Measurements from ENCODE around the gene UBE2J2.

Gene UBE2J2

DNA sequence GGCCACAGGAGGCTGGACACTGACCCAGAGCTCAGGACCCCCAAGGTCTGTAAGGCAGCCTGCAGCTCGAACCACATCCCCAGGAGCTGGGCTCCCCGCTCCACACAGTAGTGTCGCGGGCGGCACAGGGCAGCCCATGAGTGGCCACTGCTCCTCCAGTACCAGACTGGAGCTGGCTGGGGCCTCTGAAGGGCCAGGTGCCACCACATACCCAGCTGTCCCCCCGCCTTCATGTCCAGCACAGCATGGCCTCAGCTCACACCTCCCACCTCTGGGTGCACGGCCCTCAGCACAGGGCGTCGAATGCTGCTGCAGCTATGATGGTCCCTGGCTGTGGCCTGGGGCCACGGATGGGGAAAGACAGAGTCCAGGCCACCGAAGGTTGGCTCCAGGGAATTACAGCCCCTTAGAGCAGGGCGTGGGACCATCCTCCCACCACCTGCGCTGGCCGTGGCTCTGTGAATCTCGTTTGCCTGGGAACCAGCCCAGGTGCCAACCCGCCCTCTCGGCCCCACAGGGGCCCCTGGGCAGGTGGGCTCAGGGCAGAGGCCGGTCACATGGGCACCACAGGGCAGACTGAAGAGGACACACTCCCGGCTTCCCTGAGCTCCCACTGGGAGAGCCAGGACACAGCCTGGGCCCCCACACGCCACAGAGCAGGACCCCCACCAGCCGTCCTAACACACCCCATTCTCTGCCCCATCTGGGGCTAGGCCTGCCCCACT is 57.6 kb downstream of the UBE2J2 start:
- DNase-seq (no peak), ATAC-seq (no peak)
- Mint-ChIP-seq H3K4me1 (peaks cover 70% of the 10 kb centered on the region), H3K27ac (peak overlapping the region in 1 of 2 donors; percentile 16), H3K27me3 (no peaks in the 10 kb centered on the region), H3K9me3 (no peaks in the 10 kb centered on the region), H3K4me3 (peak overlapping the region in 1 of 2 donors; percentile 50)

DNA sequence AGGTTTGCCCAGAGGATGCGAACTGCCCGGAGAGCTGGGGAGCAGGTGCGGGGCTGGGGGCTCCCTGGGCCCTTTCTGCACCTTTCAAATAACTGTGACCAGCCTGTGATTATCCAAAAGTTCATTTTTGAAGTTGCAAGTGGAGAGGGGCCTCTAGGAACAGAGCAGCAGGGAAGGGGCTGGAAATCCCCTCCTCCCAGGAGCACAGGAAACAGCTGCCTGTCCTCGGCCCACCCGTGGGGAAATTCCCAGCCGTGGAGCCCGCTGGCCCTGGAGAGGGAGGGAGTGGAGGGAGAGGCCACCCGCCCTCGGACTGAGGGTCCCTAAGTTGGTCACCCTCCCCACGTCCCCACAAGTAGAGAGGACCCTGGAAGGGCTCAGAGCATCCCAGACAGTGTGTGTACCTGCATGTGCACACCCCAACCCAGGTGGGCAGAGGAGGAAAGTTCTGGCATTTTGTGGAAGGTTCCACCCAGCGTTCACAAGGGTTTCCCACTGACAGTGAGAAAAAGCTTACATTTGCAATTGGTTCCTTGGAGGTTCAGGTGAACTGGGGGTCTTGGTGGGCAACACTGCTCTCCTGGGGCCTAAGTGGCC is 58.5 kb downstream of the UBE2J2 start:
- H3K27ac Mint-ChIP-seq = peak overlapping the region in 1 of 2 donors; percentile 19
- H3K27me3 Mint-ChIP-seq = no peaks in the 10 kb centered on the region
- H3K9me3 Mint-ChIP-seq = no peaks in the 10 kb centered on the region
- ATAC-seq = no peak
- H3K4me1 Mint-ChIP-seq = peaks cover 78% of the 10 kb centered on the region
- peak overlapping the region; percentile 79 to 88 for H3K4me3 Mint-ChIP-seq
- DNase-seq = no peak

DNA sequence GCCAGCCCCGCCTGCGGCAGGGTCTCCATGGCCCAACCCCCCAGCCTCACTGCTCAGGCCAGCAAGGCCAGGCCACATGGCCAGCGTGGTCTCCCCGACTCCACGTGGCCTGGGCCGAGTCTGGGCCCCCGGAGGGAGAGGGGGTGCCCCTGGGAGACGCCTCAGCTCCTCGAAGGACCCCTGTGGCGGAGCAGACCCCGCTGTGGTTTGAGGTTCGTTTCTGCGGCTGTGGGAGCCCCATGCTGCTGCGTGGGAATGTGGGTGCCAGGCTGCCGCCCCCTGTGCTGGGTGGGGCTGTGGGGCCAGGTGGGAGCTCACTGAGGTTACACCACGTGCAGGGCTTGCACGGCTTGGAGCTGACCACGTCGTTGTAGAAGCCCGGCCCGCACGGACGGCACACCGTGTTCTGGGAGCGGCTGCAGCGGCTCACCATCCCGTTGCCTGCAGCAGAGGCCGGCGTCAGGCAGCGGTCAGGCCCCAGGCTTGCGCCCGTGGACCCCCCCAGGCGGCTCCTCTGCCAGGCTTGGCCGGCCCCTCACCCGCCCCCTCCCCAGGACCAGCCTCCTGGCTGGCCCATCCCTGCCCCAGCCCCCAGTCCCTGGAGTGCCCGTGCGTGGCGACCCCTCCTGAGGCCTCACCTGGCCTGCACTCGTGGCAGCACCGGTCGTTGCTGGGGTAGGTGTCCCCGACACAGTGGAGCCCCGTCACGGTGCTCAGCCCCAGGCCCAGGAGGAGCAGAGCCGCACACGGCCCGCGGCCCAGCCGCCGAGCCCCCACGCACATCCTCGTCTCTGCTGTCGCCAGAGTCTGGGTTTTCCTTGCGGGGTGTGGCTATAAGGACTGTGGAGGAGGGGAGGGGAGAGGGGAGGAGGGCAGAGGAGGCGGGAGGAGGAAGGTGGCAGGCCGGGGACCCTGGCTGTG is 60.0 kb downstream of the UBE2J2 start, which contains the start of gene TNFRSF4:
Gene TNFRSF4 (minus strand): TSS at position 809 of the 921 bp plus-strand sequence. CDS start 26 bp downstream, at position 783.
- Mint-ChIP-seq H3K9me3 (no peaks in the 10 kb centered on the region), H3K4me3 (peak within 1 kb of the TSS; percentile 79 to 88), H3K4me1 (peaks cover 82% of the 10 kb centered on the region), H3K27me3 (no peaks in the 10 kb centered on the region), H3K27ac (peak within 1 kb of the TSS; percentile 63 to 74)
- ATAC-seq (peak; percentile 34), DNase-seq (peak in 1 of 2 donors; percentile 62)

DNA sequence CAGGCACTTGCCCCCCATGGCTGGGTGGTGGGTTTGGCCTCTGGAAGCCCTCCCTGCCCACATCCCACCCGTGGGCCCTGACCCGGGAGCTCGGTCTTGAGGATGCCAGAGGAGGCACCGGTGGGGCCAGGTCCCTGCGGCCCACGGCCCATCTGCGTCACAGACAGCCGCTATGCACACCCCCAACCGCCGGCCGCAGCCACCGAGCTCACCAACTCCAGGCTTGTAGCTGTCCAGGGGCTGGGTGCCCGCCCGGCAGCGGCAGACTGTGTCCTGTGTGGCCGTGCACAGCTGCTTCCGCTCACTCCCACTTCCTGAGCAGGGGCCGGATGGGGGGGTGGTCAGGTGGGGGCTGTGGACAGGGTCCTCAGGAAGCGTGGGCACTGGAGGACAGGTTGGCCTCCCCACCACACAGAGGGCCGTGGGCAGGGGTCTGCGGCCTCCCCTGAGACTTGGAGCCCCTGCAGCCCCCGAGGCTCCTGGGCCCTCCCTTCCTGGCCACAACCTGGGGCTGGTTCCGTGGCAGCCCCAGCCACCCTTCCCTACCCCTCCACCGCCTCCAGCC is 60.8 kb downstream of the UBE2J2 start:
- H3K4me1 Mint-ChIP-seq = peaks cover 82% of the 10 kb centered on the region
- no peak overlapping the region for H3K27ac Mint-ChIP-seq
- H3K27me3 Mint-ChIP-seq = no peaks in the 10 kb centered on the region

DNA sequence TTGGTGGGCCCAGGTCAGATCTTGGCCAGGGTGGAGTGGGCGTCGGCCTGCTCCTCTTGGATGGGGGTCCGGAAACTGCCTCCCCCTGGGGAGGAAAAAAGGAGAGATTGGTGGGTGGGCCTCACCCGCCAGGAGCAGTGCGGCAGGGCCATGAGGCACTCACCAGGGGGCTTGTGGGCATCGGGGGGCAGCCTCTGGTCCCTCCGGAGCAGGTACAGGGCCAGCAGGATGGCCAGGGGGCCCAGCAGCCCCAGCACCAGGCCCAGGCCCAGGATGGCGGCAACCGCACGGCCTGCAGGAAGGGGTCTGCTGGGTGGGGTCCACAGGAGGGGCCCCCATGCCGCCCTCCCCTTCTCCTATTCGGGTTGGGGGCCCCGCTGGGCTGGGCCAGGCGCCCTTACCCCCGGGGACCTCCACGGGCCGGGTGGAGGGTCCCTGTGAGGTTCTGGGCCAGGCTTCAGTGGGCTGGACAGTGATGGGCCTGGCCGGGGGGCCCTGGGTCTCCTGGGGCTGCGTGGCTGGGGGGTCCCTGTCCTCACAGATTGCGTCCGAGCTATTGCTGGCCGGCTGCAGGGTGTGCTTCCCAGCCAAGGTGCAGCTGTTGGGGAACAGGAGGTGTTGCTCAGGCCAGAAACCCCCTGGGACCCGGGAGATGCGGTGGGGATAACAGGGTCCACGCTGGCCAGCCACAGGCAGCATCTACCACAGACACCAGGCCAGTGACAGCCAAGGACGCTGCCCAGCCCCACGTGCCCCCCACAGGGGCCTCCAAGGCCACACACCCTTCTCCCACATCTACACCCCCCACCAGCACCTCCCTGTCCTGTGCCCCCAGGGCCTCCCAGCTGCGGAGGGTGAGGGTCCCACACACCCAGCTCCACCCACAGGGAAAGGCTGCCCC is 61.9 kb downstream of the UBE2J2 start:
- peak overlapping the region; percentile 80 to 82 for H3K4me3 Mint-ChIP-seq
- H3K4me1 Mint-ChIP-seq = peaks cover 81% of the 10 kb centered on the region
- no peak for DNase-seq
- H3K27ac Mint-ChIP-seq = peak overlapping the region; percentile 19 to 71
- H3K27me3 Mint-ChIP-seq = no peaks in the 10 kb centered on the region
- ATAC-seq = no peak
- H3K9me3 Mint-ChIP-seq = no peaks in the 10 kb centered on the region

More for the DNA sequence above, 60.8 kb downstream of the UBE2J2 start:
- ATAC-seq (peak; percentile 35), DNase-seq (peak in 1 of 2 donors; percentile 76)
- H3K4me3 Mint-ChIP-seq = peak overlapping the region; percentile 79 to 82
- no peaks in the 10 kb centered on the region for H3K9me3 Mint-ChIP-seq

DNA sequence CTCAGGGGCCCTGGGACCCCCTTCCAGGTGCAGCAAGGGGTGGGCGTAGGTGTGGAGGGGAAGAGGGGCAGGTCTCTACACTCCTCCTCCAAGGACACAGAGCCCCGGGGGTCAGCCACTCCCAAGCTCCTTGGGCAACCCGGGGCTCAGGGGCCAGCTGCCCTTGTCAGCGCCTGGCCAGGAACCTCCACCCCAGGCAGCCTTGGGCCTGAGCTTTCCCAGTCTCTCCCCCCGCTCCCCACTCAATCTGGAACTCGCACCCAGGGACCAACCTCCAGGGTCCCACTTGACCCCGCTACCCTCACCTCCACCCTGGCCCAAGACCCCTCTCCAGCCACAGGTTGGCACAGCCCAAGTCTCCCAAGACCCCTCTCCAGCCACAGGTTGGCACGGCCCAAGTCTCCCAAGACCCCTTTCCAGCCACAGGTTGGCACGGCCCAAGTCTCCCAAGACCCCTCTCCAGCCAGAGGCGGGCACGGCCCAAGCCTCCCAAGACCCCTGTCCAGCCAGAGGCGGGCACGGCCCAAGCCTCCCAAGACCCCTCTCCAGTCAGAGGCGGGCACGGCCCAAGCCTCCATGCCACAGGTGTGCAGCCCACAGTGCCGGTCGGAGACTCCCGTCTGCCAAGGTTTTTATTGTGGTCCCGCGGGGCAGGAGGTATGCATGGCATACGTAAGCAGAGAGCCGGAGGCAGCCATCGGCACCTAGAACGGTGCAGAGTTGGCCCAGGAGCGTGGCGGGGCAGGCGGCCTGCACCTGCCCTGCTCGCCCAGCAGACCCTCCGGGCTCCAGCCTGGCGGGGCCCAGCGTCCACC is 62.7 kb downstream of the UBE2J2 start:
- Mint-ChIP-seq H3K9me3 (no peaks in the 10 kb centered on the region), H3K4me1 (peaks cover 76% of the 10 kb centered on the region), H3K4me3 (peak overlapping the region; percentile 62 to 67), H3K27me3 (no peaks in the 10 kb centered on the region), H3K27ac (peak overlapping the region in 1 of 2 donors; percentile 76)
- no peak for ATAC-seq
- DNase-seq = no peak

DNA sequence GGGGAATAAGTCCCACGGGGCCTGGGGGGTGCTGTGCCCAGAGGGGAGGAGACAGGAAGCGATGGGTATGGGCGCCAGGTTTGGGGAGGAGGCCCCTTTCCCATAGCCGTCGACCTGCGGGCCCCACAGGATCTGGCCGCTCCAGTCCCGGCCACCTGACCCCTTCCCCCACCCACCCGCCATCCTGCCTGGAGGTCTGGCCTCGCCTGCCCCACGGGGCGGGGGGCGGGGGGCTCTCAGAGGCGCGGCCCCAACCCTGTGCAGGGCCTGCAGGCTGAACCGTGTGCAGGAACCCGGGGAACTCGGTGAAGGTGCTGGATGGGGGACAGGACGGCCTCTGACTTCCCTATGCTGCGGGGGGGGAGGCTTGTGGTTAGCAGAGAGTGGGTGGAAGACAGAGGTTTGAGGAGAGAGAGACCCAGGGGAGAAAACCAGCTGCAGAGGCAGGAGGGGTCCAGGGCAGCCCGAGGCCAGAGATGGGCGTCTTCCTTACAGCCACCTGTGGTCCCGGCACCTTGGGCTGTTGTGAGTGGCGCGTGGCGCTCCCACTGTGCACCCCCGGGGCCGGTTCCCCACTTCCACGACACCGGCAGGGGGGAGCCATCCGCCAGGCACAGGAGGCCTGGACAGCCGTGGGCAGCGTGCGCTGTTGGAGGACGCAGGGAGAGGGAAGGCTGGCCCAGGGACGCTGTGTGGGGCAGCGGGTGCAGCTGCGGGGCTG is 64.8 kb downstream of the UBE2J2 start:
- no peaks in the 10 kb centered on the region for H3K27me3 Mint-ChIP-seq
- no peaks in the 10 kb centered on the region for H3K9me3 Mint-ChIP-seq
- H3K4me1 Mint-ChIP-seq = peaks cover 76% of the 10 kb centered on the region
- DNase-seq = peak; percentile 58 to 73
- H3K4me3 Mint-ChIP-seq = peak overlapping the region; percentile 93 to 98
- H3K27ac Mint-ChIP-seq = peak overlapping the region; percentile 95
- ATAC-seq = peak; percentile 35

DNA sequence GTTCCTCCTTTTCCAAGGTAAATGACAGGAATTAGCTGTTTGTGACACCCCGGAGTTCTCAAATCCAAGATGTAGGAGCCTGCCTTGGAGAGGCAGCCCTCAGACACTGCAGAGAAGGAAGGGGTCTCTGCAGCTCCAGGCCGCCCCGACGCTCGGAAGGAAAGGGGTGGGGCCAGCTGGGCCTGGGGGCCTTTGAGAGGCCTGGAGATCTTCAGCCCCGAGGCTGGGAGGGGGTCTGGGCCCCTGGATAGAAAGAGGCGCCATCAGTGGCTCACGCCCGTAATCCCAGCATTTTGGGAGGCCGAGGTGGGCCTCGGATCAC is 66.1 kb downstream of the UBE2J2 start:
- Mint-ChIP-seq H3K4me1 (peaks cover 79% of the 10 kb centered on the region), H3K27ac (peak overlapping the region; percentile 95), H3K27me3 (no peaks in the 10 kb centered on the region), H3K4me3 (peak overlapping the region; percentile 93 to 98), H3K9me3 (no peaks in the 10 kb centered on the region)
- no peak for ATAC-seq
- DNase-seq = no peak

DNA sequence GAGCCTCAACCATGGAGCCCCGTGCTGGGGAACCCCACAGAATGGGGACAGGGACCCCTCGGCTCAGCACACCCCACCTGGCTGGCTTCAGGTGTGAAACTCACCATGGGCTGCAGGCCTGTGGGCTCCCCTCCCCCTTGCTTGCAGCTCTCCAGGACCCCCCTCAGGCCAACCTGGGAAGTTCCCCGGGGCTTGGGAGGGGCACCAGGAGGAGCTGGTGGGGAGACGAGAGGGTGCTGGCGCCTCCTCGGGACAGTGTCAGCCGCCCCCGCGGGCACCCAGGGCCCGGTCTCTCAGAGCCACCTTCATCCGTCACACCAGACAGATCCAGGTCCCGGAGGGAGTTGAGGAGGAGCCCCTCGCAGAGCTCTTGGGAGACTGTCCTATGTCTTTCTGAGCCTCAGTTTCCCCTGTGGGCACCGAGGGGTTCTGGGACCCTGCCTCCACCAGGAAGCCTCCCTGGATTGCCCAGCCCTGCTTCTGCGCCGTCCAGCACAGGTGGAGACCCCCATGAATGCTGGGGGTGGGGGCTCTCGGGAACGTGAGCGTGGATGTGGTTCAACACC is 66.6 kb downstream of the UBE2J2 start:
- DNase-seq = peak; percentile 34 to 58
- peaks cover 74% of the 10 kb centered on the region for H3K4me1 Mint-ChIP-seq
- no peaks in the 10 kb centered on the region for H3K9me3 Mint-ChIP-seq
- H3K4me3 Mint-ChIP-seq = peak overlapping the region; percentile 93 to 98
- H3K27me3 Mint-ChIP-seq = no peaks in the 10 kb centered on the region
- ATAC-seq = peak; percentile 18
- peak overlapping the region; percentile 67 to 87 for H3K27ac Mint-ChIP-seq

DNA sequence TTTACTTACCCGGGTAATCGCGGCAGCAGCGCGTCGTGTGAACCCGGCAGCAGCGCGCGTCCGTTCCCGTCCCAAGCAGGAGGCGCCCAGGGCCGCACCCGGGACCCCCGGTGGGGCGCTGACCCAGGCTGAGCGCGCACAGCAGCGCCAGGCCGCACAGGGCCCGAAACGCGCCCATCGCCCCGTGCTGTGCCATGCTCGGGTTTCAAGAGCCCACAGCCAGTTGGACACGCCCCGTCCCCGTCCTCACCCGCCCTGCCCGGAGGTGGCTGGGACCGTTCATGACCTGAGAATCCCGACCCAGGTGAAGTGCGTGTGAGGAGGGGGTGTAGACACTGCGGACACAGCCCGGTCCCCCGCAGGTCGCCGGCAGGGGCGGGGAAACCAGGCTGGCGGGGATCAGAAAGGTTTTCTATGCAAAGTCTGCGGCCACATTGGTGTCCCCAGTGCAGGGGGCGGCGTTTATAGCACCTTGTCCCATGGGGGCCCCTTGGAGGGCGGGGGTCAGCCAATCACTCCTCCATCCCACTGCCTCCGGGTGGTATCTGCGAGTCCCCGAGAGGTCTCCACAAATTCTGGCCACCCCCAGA is 67.2 kb downstream of the UBE2J2 start, which contains the start of gene TNFRSF18:
Gene TNFRSF18 (minus strand): TSS at position 217 of the 590 bp plus-strand sequence. CDS start 21 bp downstream, at position 196.
- ATAC-seq (peak; percentile 38), DNase-seq (peak; percentile 54 to 74)
- Mint-ChIP-seq H3K27ac (peak within 1 kb of the TSS; percentile 67 to 87), H3K9me3 (no peaks in the 10 kb centered on the region), H3K27me3 (no peaks in the 10 kb centered on the region), H3K4me3 (peak within 1 kb of the TSS; percentile 93 to 98), H3K4me1 (peaks cover 72% of the 10 kb centered on the region)

DNA sequence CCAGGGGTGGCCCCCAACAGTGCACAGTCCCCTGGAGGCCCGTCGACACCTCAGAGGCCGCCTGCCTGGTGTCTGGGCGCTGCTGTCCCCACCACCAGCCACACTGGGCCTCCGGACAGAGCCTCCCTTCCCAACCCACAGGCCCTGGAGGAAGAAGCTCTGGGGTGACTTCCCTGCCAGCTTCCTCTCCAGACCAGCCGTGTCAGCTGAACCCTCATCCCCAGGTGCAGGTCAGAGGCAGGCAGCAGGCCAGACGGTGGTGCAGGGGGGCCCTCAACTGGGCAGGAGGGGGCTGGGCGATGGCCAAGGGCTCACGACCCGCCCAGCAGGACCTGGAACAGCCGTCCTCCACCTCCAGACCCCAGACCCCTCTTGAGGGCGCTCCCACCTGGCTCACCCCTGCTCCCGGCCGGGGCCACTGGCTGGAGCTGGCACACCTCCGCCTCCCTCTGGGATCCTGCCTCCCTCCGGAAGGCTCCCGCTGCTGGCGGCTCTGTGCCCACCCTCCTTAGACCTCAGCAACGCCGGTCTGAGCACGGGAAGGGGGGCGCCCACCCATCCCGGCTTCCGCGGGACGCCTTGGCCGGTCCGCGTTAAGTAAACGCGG is 67.8 kb downstream of the UBE2J2 start:
- peak overlapping the region; percentile 52 to 54 for H3K27ac Mint-ChIP-seq
- H3K27me3 Mint-ChIP-seq = no peaks in the 10 kb centered on the region
- no peaks in the 10 kb centered on the region for H3K9me3 Mint-ChIP-seq
- no peak for ATAC-seq
- no peak for DNase-seq
- peak overlapping the region; percentile 93 to 98 for H3K4me3 Mint-ChIP-seq
- peaks cover 66% of the 10 kb centered on the region for H3K4me1 Mint-ChIP-seq

DNA sequence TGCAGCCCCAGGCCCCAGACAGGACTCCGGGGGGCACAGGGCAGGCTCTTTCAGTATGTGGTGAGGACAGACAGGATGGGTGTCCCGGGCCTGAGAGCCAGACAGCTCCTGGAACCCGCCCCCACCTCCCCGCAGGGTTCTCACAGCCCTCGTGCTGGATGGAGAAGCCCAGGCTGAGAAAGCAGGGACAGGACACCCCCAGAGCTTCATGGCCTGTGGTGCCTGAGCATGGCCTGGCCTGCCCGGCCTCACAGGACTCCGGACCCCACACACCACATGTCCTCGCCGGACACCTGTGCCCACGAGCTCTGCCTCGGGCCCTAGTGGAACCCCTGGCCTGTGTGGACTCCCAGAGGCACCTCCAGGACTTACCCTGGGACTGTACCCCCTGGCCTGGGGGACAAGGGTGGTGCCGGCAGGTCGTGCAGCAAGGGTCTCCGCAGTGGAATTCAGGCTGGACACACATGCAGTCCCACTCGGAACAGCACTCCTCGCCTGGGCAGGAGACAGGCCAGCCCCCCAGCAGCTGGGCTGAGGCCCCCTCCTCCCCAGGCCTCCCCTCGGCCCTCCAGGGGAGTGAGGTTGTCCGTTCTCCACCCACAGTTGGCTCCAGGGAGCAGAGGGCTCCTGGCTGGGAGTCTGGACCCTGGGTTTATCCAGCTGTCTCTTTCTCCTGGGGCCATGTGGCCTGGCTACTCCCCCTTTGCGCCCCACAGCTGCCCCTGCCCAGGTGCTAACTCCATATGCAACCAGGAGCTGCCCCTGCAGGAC is 68.5 kb downstream of the UBE2J2 start:
- no peaks in the 10 kb centered on the region for H3K27me3 Mint-ChIP-seq
- peak overlapping the region; percentile 52 to 54 for H3K27ac Mint-ChIP-seq
- DNase-seq = peak in 1 of 2 donors; percentile 25
- ATAC-seq = no peak
- no peaks in the 10 kb centered on the region for H3K9me3 Mint-ChIP-seq
- H3K4me1 Mint-ChIP-seq = peaks cover 66% of the 10 kb centered on the region
- peak overlapping the region; percentile 93 to 98 for H3K4me3 Mint-ChIP-seq

Data from stimulated activated naive CD8-positive, alpha-beta T cell treated with anti-CD3 and anti-CD28 coated beads, Interleukin-15, amount 100 ng/mL, for 72 hours (primary cell).